Epithelial cell of esophagus (primary cell): ENCODE data around the gene DNAJC5.

Source experiments
- DNase-seq: peaks from one replicate; pipeline ENCODE4 v3.0.0; 2010; ENCODE audit warnings: low read depth
- H3K4me3 ChIP-seq: 2 replicates; pipeline ENCODE4 v1.5.1; 2011; ENCODE audit warnings: mild to moderate bottlenecking, low read length, control low read depth
- TF ChIP-seq, protein P1 (sequence below): IDR thresholded peaks from 2 replicates; pipeline ENCODE4 v1.5.1; 2011; ENCODE audit warnings: low read depth, mild to moderate bottlenecking, low read length, control low read depth, inconsistent platforms; ENCODE audit not compliant: insufficient read depth; ENCODE audit errors: missing control alignments

The DNAJC5 gene

DNA sequence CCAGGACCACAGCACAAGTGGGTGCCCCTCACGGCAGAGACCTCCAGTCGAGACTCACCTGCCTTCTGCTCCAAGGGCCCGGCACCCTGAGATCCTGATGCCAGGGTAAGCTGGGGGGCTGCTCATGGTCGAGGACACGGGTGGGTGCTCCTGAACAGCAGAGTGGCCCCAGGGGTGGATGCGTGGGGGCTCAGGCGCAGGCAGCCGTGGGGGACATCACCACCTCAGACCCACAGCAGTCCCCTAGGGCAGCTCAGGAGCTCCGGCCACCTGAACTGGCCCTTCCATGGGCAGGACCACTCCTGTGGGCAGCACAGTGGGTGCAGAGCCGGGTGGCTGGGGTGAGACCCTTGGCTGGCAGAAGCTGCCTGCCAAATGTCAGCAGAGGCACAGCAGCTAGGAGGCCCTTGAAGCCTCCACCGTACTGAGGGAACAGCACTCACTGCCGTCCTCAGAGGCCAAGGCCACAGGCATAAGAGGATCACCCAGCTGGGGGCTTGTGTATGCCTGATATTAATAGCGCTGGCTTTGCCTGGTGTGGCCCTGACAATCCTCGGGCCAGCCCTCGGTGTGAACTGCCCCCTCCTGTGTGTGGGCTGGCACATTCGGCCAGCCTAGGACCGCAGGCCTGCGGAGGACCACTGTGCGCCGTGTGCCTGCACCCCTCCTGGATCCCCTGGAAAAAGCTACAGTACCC, 55.9 kb downstream of the DNAJC5 start:
- H3K4me3 ChIP-seq: no peak overlapping the region
- TF ChIP-seq, protein P1, sequence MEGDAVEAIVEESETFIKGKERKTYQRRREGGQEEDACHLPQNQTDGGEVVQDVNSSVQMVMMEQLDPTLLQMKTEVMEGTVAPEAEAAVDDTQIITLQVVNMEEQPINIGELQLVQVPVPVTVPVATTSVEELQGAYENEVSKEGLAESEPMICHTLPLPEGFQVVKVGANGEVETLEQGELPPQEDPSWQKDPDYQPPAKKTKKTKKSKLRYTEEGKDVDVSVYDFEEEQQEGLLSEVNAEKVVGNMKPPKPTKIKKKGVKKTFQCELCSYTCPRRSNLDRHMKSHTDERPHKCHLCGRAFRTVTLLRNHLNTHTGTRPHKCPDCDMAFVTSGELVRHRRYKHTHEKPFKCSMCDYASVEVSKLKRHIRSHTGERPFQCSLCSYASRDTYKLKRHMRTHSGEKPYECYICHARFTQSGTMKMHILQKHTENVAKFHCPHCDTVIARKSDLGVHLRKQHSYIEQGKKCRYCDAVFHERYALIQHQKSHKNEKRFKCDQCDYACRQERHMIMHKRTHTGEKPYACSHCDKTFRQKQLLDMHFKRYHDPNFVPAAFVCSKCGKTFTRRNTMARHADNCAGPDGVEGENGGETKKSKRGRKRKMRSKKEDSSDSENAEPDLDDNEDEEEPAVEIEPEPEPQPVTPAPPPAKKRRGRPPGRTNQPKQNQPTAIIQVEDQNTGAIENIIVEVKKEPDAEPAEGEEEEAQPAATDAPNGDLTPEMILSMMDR: no peak
- DNase-seq: no peak

DNA sequence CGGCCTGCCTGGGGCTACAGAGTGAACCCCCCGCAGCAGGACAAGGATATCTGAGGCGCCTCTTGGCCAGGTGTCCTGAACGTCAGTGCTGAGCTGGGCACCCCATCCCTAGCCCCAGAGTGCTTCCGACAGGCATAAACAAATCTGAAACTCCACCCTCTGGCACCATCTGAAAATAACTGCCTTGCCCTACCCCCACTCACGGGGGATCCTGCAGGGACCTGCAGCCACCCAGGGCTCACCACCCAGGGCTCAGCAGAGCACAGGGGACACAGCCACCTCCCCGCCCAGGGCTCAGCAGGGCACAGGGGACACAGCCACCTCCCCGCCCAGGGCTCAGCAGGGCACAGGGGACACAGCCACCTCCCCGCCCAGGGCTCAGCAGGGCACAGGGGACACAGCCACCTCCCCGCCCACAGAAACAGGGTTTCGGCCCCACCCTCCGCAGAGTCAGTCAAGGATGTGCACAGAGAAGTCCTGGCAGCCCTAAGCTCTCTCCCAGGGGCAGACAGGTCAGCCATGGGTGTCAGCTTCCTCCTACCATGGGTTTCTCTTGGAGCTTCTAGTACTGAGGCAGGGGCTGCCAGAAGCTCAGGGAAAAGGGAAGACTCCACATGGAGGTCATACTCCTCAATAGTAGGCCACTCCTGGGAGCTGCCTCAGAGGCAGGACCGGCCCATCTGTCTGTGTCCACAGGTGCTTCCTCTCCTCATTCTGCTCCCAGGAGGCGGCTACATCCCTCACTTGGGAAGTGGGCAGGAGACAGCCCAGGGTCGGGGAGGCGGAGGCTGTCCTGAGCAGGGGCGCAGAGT, 56.7 kb downstream of the DNAJC5 start:
- no peak overlapping the region for H3K4me3 ChIP-seq
- TF ChIP-seq, protein P1: no peak

DNA sequence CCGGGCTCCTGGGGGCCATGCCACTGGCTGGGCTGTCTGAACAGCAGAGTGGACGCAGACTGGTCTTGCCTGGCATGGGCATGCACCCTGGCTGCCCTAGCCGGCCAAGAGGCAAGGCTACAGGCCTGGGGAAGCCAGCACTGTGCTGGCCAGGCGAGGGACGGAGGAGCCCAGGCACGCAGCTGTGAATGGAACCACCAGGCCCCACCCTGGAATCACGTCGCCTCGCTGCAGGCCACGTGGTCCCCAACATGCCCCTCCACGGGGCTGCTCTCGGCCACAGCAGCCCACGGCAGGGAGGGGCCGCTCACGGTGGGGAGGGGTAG, 57.2 kb downstream of the DNAJC5 start:
- H3K4me3 ChIP-seq: no peak overlapping the region
- no peak for DNase-seq
- TF ChIP-seq, protein P1: no peak

More for the DNA sequence above, 56.7 kb downstream of the DNAJC5 start:
- no peak for DNase-seq

DNA sequence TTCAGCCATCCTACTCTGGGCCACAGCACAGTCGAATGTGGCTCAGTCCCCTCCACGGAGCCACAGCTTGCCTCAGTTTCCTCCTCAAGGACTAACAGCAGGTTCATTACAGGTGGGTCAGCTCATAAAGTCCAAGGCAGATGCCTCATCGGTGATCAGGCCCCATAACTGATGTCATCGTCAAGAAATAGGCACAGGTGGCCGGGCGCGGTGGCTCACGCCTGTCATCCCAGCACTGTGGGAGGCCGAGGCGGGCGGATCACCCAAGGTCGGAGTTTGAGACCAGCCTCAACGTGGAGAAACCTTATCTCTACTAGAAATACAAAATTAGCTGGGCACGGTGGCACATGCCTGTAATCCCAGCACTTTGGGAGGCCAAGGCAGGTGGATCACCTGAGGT, 57.8 kb downstream of the DNAJC5 start:
- TF ChIP-seq, protein P1: no peak
- no peak overlapping the region for H3K4me3 ChIP-seq

DNA sequence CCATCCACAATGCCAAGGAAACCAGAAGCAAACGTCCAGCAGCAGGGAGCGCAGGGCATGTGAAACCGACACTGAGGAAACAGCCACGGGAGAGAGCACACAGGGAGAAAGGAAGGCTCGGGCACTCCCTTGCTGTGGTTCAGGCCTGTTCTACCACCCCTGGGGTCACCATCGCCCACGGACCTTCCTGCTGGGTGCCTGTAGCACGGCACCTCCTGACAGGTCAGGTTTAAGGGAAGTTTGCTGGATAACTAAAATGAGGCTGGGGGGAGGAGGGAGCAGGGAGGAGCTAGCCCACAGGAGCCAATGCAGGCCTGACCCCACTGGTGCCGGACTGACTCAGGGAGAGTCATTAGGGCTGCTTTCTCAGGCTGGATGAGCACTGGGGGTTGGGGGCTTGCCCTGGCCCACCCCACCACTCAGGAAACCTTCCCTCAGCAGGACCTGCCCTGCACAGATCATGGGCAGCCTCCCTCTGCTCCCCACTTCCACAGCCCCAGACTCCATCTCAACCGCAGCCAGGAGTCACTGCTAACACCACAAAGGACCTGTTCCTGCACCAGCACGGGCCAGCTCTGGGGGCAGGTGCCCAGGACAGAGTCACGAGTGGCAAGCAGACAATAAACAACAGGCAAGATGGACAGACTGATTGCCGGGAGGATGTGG, 59.0 kb downstream of the DNAJC5 start:
- DNase-seq: no peak
- H3K4me3 ChIP-seq: no peak overlapping the region
- TF ChIP-seq, protein P1: no peak

More for the DNA sequence above, 57.8 kb downstream of the DNAJC5 start:
- DNase-seq: no peak

DNA sequence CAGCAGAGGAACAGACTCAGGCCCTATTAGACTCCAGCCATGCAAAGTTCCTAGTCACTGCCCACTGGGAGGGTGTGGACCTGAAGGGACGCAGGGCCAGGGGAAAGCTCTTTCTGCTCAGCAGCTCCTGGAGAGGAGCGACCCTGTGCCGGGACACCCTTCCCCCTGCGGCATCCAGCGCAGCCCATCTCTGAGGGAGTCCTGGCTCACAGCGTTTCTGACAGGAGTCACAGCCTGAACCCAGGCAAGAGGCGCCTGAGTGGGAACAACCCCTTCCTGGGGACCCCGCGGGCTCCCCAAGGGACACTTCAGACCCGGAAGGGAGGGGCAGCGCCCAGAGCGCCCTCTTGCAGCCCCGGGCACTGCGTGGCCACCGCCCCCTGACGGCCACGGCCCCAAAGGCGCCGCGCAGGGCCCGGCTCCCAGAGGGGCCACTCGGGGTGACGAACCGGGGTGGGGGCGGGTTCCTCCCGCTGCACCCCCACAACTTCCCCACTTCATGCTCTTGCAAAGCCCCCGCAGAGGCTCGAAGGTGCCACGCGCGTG, 60.4 kb downstream of the DNAJC5 start:
- DNase-seq: peak; percentile 28
- TF ChIP-seq, protein P1: no peak
- H3K4me3 ChIP-seq: peak overlapping the region; percentile 74
